ENCODE data around the gene HDAC4. TPM values are rescaled to one million over a fixed set of nuclear protein-coding genes. Genes with fewer than 3 reads are reported as not detected.
A peak's percentile ranks its signal among the peaks of the same experiment; 100 is the strongest.

HDAC4 gene
- total and polyA plus RNA-seq, 3 experiments from 2014 or later = 8.3 to 28.8 (median 24.0) TPM

DNA sequence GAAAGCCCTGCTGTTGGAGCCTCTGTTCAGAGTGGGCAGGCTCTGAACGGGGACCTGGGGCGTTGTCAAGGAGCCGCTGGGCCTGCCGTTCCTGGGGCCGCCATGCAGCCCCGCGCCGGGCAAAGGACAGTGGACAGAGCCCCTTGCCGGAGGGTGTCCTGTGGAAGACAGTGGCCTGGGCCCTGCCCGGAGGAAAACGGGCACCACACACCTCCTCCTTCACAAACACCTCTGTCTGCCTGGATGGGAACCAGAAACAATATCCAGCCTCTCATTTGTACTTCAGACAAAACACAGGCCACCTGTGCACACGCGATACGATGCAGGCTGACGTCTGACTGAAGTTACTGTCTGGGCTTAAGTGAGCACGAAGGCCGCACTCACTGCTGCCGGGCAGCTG is 319.2 kb downstream of the HDAC4 start:
- H3K27ac Mint-ChIP-seq = no peak overlapping the region
- no peaks in the 10 kb centered on the region for H3K9me3 Mint-ChIP-seq

DNA sequence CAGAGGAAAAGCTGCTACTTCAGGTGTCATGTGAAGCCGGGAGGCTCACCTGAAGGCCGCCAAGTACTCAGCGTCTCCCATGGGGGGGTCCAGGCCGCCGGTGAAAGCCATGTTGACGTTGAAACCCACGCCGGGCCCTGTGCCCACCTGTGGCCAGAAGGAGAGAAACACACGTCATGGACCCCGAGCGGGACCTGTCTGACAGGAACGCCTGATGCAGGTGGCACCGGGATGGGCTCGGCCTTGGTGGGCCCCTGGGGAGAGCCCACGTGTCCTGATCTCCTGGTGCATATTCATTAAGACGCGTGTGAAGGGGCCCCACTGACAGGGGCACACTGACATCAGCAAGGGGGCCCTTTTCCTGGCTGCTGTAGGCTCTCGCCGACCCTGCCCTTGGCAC is 319.8 kb downstream of the HDAC4 start:
- CTCF ChIA-PET = no interaction called here

More for the DNA sequence above, 319.2 kb downstream of the HDAC4 start:
- Mint-ChIP-seq H3K36me3 (peaks cover 7 to 88% (median 19%) of the 10 kb centered on the region in 3 donors), H3K27me3 (no peaks in the 10 kb centered on the region), H3K4me3 (no peak overlapping the region), H3K4me1 (no peaks in the 10 kb centered on the region)
- ChIA-PET CTCF (no interaction called here), POLR2A (no interaction called here)
- Histone ChIP-seq H3K27ac (ENCODE audit: low read depth, low read length) (no peak overlapping the region), H3K27me3 (ENCODE audit: insufficient read depth, low read length, poor library complexity, severe bottlenecking) (no peaks in the 10 kb centered on the region), H3K9me3 (ENCODE audit: low read length) (no peaks in the 10 kb centered on the region), H3K4me3 (ENCODE audit: low read length) (no peak overlapping the region), H3K36me3 (ENCODE audit: insufficient read depth, low read length) (no peaks in the 10 kb centered on the region), H3K4me1 (ENCODE audit: insufficient read depth, low read length) (no peaks in the 10 kb centered on the region)
- no peak for DNase-seq

DNA sequence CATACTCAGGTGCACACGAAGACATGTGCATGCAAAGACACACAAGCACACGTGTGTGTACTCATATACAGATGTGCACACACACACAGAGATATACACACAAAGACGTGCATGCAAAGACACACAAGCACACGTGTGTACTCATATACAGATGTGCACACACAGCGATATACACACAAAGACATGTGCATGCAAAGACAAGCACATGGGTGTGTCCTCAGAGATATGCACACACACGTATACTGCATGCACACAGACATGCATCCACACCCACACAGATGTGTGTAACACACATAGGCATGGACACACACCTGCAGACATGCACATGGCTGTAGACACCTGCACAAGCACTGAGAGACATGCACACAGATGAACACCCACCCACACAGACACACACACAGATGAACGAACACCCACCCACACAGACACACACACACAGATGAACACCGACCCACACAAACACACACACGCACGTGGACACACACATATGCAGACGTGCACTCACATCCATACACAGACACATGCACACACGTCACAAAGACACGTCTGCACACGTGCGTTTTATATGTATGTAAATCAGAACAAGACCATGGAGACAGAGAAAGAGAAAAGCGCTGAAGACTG is 321.0 kb downstream of the HDAC4 start:
- H3K36me3 Mint-ChIP-seq = peaks cover 7 to 96% (median 16%) of the 10 kb centered on the region in 3 donors
- Histone ChIP-seq H3K27ac (ENCODE audit: low read depth, low read length) (no peak overlapping the region), H3K27me3 (ENCODE audit: insufficient read depth, low read length, poor library complexity, severe bottlenecking) (no peaks in the 10 kb centered on the region), H3K4me3 (ENCODE audit: low read length) (no peak overlapping the region), H3K36me3 (ENCODE audit: insufficient read depth, low read length) (no peaks in the 10 kb centered on the region), H3K4me1 (ENCODE audit: insufficient read depth, low read length) (no peaks in the 10 kb centered on the region), H3K9me3 (ENCODE audit: low read length) (no peaks in the 10 kb centered on the region)
- ChIA-PET CTCF (no interaction called here), POLR2A (no interaction called here)
- DNase-seq = no peak
- H3K27me3 Mint-ChIP-seq = no peaks in the 10 kb centered on the region
- H3K4me3 Mint-ChIP-seq = no peak overlapping the region
- no peaks in the 10 kb centered on the region for H3K9me3 Mint-ChIP-seq
- H3K27ac Mint-ChIP-seq = no peak overlapping the region
- no peaks in the 10 kb centered on the region for H3K4me1 Mint-ChIP-seq

More for the DNA sequence above, 319.8 kb downstream of the HDAC4 start:
- Mint-ChIP-seq H3K4me1 (no peaks in the 10 kb centered on the region), H3K4me3 (no peak overlapping the region), H3K27ac (no peak overlapping the region), H3K36me3 (peaks cover 7 to 90% (median 19%) of the 10 kb centered on the region in 3 donors), H3K27me3 (no peaks in the 10 kb centered on the region), H3K9me3 (no peaks in the 10 kb centered on the region)
- H3K27ac ChIP-seq (ENCODE audit: low read depth, low read length) = no peak overlapping the region
- POLR2A ChIA-PET = no interaction called here
- DNase-seq = no peak
- no peak overlapping the region for H3K4me3 ChIP-seq (ENCODE audit: low read length)
- no peaks in the 10 kb centered on the region for H3K4me1 ChIP-seq (ENCODE audit: insufficient read depth, low read length)
- no peaks in the 10 kb centered on the region for H3K9me3 ChIP-seq (ENCODE audit: low read length)
- H3K36me3 ChIP-seq (ENCODE audit: insufficient read depth, low read length) = no peaks in the 10 kb centered on the region
- H3K27me3 ChIP-seq (ENCODE audit: insufficient read depth, low read length, poor library complexity, severe bottlenecking) = no peaks in the 10 kb centered on the region

DNA sequence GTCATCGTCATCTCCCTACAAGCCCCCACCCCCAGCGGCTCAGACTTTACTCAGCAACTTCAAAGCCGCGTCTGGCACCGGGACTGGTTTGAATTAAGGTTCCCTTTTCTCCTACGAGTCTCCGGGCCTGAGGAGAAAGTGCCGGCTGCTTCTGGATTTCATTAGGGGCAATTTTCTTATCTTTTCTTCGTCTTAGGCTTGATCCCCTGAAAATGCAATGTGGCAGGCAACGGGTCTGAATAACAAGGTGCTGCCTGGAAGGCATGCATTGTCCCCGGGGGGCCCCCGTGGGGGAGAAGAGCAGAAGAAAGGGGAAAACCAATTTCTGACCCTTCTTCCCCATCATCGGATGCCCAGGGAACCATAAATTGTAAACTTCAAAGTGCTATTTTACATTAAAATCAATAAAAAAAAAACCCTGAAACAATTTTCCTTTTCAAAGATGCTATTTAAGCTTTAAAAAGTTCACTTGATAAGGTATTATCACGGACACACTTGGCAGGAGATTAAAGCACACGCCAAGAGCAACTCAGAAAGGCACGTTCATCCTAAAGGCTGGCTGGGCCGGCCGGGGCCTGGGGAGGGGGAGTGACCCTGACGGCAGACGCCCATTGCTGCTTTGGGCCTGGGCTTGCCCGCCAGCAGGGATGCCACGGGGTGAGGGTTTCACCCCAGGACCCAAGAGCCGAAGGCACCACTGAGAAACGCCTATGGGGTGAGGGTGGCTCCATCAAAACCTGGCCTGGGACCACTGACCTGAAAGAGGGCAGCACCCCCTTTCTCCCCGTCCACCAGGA is 322.5 kb downstream of the HDAC4 start:
- H3K9me3 Mint-ChIP-seq = no peaks in the 10 kb centered on the region
- no peaks in the 10 kb centered on the region for H3K4me1 Mint-ChIP-seq
- peak overlapping the region in 1 of 7 donors; percentile 40 for H3K4me3 Mint-ChIP-seq
- H3K27ac ChIP-seq (ENCODE audit: low read depth, low read length) = no peak overlapping the region
- no peak for DNase-seq
- H3K9me3 ChIP-seq (ENCODE audit: low read length) = no peaks in the 10 kb centered on the region
- H3K4me1 ChIP-seq (ENCODE audit: insufficient read depth, low read length) = no peaks in the 10 kb centered on the region
- no peak overlapping the region for H3K27ac Mint-ChIP-seq
- ChIA-PET CTCF (no interaction called here), POLR2A (no interaction called here)
- H3K27me3 ChIP-seq (ENCODE audit: insufficient read depth, low read length, poor library complexity, severe bottlenecking) = no peaks in the 10 kb centered on the region
- H3K36me3 Mint-ChIP-seq = peaks cover 3 to 96% (median 12%) of the 10 kb centered on the region in 3 donors
- H3K4me3 ChIP-seq (ENCODE audit: low read length) = no peak overlapping the region
- no peaks in the 10 kb centered on the region for H3K27me3 Mint-ChIP-seq
- no peaks in the 10 kb centered on the region for H3K36me3 ChIP-seq (ENCODE audit: insufficient read depth, low read length)

DNA sequence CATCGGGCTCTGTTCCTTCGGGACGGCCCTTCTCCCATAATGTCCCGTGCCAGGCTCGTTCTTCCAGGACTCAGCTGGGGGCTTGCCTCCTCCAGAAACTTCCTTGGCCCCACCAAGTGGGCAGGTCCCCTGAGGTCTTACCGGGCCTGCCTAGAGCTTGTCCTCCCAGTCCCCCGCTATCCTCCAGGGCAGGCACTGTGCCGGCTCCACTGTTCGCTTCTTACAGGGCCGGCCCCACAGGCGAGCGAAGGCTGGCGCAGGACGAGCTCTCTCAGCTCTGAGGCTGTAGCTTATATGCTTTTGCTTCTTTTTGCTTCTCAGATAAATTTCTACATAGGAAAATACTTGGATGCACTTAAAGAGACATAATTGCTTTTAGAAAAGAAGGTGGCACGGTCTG is 323.6 kb downstream of the HDAC4 start:
- H3K27ac Mint-ChIP-seq = peak overlapping the region in 1 of 8 donors; percentile 21

DNA sequence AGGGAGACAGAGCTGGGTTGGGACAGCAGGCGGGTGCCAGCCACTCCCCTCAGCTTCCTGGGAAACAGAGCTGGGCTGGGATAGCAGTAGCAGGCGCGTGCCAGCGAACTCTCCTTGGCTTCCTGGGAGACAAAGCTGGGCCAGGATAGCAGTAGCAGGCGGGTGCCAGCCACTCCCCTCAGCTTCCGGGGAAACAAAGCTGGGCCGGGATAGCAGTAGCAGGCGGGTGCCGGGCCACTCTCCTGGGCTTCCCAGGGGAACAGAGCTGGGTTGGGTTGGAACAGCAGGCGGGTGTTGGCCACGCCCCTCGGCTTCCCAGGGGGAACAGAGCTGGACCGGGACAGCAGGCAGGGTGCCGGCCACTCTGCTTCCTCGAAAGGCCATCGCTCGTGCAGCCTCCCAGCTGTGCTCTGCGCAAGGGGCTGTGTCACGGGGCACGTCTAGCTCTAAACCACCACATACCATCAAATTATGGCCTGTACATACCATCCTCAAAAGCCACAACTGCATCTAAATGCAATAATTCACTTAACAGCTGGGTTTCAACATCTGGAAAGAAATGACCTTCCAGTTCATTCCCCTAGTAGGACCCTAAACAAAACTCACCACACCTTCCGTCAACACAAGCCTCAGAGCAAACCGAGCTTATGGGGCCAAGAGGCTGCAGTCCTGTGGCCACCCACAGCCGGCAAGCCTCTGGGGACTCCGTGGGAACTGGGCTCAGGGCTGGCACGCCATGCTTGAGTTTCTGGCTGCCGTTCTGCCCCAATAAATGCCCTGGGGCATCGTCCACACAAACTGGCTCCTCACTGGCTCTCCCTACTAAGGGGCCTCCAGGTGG is 324.7 kb downstream of the HDAC4 start:
- H3K9me3 Mint-ChIP-seq = no peaks in the 10 kb centered on the region
- POLR2A ChIA-PET = no interaction called here

More for the DNA sequence above, 323.6 kb downstream of the HDAC4 start:
- H3K4me3 ChIP-seq (ENCODE audit: low read length) = no peak overlapping the region
- Mint-ChIP-seq H3K9me3 (no peaks in the 10 kb centered on the region), H3K4me1 (no peaks in the 10 kb centered on the region), H3K4me3 (no peak overlapping the region), H3K36me3 (peaks cover 3 to 96% (median 14%) of the 10 kb centered on the region in 3 donors), H3K27me3 (no peaks in the 10 kb centered on the region)
- no peak for DNase-seq
- ChIA-PET POLR2A (no interaction called here), CTCF (no interaction called here)
- no peak overlapping the region for H3K27ac ChIP-seq (ENCODE audit: low read depth, low read length)
- no peaks in the 10 kb centered on the region for H3K27me3 ChIP-seq (ENCODE audit: insufficient read depth, low read length, poor library complexity, severe bottlenecking)
- no peaks in the 10 kb centered on the region for H3K9me3 ChIP-seq (ENCODE audit: low read length)
- no peaks in the 10 kb centered on the region for H3K4me1 ChIP-seq (ENCODE audit: insufficient read depth, low read length)
- no peaks in the 10 kb centered on the region for H3K36me3 ChIP-seq (ENCODE audit: insufficient read depth, low read length)

DNA sequence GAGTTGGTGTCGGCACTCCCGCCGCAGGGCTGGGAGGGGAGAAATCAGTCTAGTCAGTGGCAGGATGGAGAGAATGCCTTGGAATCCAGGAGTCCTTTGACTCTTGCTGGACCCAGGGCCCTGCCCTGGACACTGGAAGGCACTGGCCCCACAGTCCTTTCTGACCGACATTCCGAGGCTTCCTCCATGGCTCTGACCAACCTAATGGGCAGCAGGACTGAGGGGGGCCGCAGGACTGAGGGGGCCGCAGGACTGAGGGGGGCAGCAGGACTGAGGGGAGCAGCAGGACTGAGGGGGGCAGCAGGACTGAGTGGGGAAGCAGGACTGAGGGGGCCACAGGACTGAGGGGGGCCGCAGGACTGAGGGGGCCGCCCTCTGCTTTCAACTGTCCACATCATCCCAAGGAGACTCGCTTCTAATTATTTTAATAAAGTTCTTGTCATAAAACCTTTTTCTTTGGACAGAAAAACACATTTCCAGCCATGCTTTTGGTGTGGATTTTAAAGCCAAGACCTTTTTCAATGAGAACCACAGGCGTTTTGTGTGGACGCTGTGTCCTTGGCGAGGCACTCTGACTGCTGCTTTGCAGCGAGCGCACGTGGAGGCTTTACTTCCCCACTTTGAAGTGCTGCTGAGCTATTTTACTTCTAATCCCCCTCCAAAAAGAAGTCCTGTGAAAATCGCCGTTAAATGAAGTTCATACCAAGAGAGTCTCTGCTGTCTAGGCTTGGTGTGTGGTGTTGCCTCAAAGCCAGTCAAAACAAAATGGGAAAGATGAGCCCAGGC is 326.9 kb downstream of the HDAC4 start:
- H3K36me3 ChIP-seq (ENCODE audit: insufficient read depth, low read length) = no peaks in the 10 kb centered on the region
- H3K27me3 Mint-ChIP-seq = no peaks in the 10 kb centered on the region

More for the DNA sequence above, 324.7 kb downstream of the HDAC4 start:
- Mint-ChIP-seq H3K27ac (peak overlapping the region in 1 of 8 donors; percentile 77), H3K4me3 (no peak overlapping the region), H3K36me3 (peaks cover 3 to 96% (median 20%) of the 10 kb centered on the region in 3 donors), H3K4me1 (no peaks in the 10 kb centered on the region), H3K27me3 (no peaks in the 10 kb centered on the region)
- Histone ChIP-seq H3K4me3 (ENCODE audit: low read length) (no peak overlapping the region), H3K36me3 (ENCODE audit: insufficient read depth, low read length) (no peaks in the 10 kb centered on the region), H3K27ac (ENCODE audit: low read depth, low read length) (no peak overlapping the region), H3K9me3 (ENCODE audit: low read length) (no peaks in the 10 kb centered on the region), H3K27me3 (ENCODE audit: insufficient read depth, low read length, poor library complexity, severe bottlenecking) (no peaks in the 10 kb centered on the region), H3K4me1 (ENCODE audit: insufficient read depth, low read length) (no peaks in the 10 kb centered on the region)
- no peak for DNase-seq
- CTCF ChIA-PET = no interaction called here

More for the DNA sequence above, 326.9 kb downstream of the HDAC4 start:
- ChIA-PET CTCF (no interaction called here), POLR2A (no interaction called here)
- no peaks in the 10 kb centered on the region for H3K4me1 ChIP-seq (ENCODE audit: insufficient read depth, low read length)
- peaks cover 0 to 84% (median 11%) of the 10 kb centered on the region in 3 donors for H3K36me3 Mint-ChIP-seq
- H3K4me1 Mint-ChIP-seq = peaks cover 0 to 3% (median 0%) of the 10 kb centered on the region in 3 donors
- peak overlapping the region in 1 of 8 donors; percentile 41 for H3K27ac Mint-ChIP-seq
- no peaks in the 10 kb centered on the region for H3K27me3 ChIP-seq (ENCODE audit: insufficient read depth, low read length, poor library complexity, severe bottlenecking)
- no peak overlapping the region for H3K4me3 ChIP-seq (ENCODE audit: low read length)
- H3K4me3 Mint-ChIP-seq = no peak overlapping the region
- no peaks in the 10 kb centered on the region for H3K9me3 Mint-ChIP-seq
- no peaks in the 10 kb centered on the region for H3K9me3 ChIP-seq (ENCODE audit: low read length)
- no peak for DNase-seq
- H3K27ac ChIP-seq (ENCODE audit: low read depth, low read length) = no peak overlapping the region
